MM.1S (cell line): ENCODE results near the gene HIVEP2.

Source experiments
- CTCF ChIP-seq: fragments of 300-600 bp; sonication (generic); IDR thresholded peaks from 2 replicates; pipeline ENCODE4 v1.5.1; 2016; ENCODE audit warnings: antibody characterized with exemption, low read length, mixed read lengths
- EZH2 ChIP-seq: fragments of 300-600 bp; sonication (generic); optimal IDR thresholded peaks from 2 replicates; pipeline ENCODE3; 2017; ENCODE audit warnings: low read depth, mild to moderate bottlenecking, antibody characterized with exemption, low read length, mixed read lengths
- EZH2phosphoT487 ChIP-seq: fragments of 300-600 bp; sonication (generic); IDR thresholded peaks from 2 replicates; pipeline ENCODE4 v1.6.1; 2018; ENCODE audit warnings: antibody characterized with exemption, low read length

GRCh38 chr6:142787422-142787821, 157.6 kb downstream of the HIVEP2 start:
- TF ChIP-seq CTCF (no peak), EZH2 (no peak), EZH2phosphoT487 (no peak)
